Fibroblast of lung (primary cell): ENCODE results near the gene SH3BP4. TPM values are rescaled to one million over a fixed set of nuclear protein-coding genes. Genes with fewer than 3 reads are reported as not detected.
A peak's percentile ranks its signal among the peaks of the same experiment; 100 is the strongest.

Experiments used
- DNase-seq, 2 donors: peaks; one replicate each; pipeline versions ENCODE4 v3.0.0 to v3.0.0-alpha.2; 2010; ENCODE audit warnings: low read depth in 2 of 2
- H2AFZ ChIP-seq: 2 replicates; pipeline ENCODE4 v1.5.1; 2012; ENCODE audit warnings: low read length, control low read depth, inconsistent platforms
- H3K27ac ChIP-seq: 2 replicates; pipeline ENCODE4 v1.5.1; 2011; ENCODE audit warnings: low read length, control low read depth; ENCODE audit not compliant: insufficient read depth
- H3K27me3 ChIP-seq: 2 replicates; pipeline ENCODE4 v1.5.1; 2011; ENCODE audit warnings: mild to moderate bottlenecking, low read length; ENCODE audit not compliant: control insufficient read depth, insufficient read depth
- H3K36me3 ChIP-seq: 2 replicates; pipeline ENCODE4 v1.5.1; 2011; ENCODE audit warnings: low read length; ENCODE audit not compliant: control insufficient read depth, insufficient read depth
- H3K4me1 ChIP-seq: 2 replicates; pipeline ENCODE4 v1.5.1; 2011; ENCODE audit warnings: low read length; ENCODE audit not compliant: control insufficient read depth, insufficient read depth; ENCODE audit errors: extremely low read depth
- H3K4me2 ChIP-seq: 2 replicates; pipeline ENCODE4 v1.5.1; 2011; ENCODE audit warnings: low read length, control low read depth; ENCODE audit not compliant: insufficient read depth; ENCODE audit errors: extremely low read depth
- H3K4me3 ChIP-seq, 4 experiments: fragments of 200-600 bp in 1 of 4; sonication (generic) in 1 of 4; replicated peaks in 1 of 4; 2 replicates each; pipeline ENCODE4 v1.5.1; 2011 to 2016; ENCODE audit warnings: low read length in 4 of 4, low read depth in 3 of 4, mild to moderate bottlenecking in 3 of 4, control low read depth in 2 of 4, inconsistent platforms in 1 of 4, mixed read lengths in 1 of 4; ENCODE audit not compliant: insufficient read depth in 1 of 4; ENCODE audit errors: control extremely low read depth in 1 of 4
- H3K79me2 ChIP-seq: 2 replicates; pipeline ENCODE4 v1.5.1; 2012; ENCODE audit warnings: mild to moderate bottlenecking, low read length, inconsistent platforms; ENCODE audit not compliant: control insufficient read depth, insufficient read depth
- H3K9ac ChIP-seq: 2 replicates; pipeline ENCODE4 v1.5.1; 2011; ENCODE audit warnings: mild to moderate bottlenecking, low read length, control low read depth; ENCODE audit not compliant: insufficient read depth
- H3K9me3 ChIP-seq: 2 replicates; pipeline ENCODE4 v1.5.1; 2012; ENCODE audit warnings: low read depth, low read length; ENCODE audit not compliant: control insufficient read depth, insufficient read depth
- H4K20me1 ChIP-seq: 2 replicates; pipeline ENCODE4 v1.5.1; 2011; ENCODE audit warnings: low read length; ENCODE audit not compliant: control insufficient read depth, insufficient read depth; ENCODE audit errors: extremely low read depth
- EZH2 ChIP-seq: IDR thresholded peaks from 2 replicates; pipeline ENCODE4 v1.5.1; 2012; ENCODE audit warnings: low read length, control low read depth, mild to moderate bottlenecking; ENCODE audit errors: missing control alignments
- polyA plus RNA-seq, 2 donors: library from polyadenylated mRNA; depleted of rRNA in 1 of 2; stranded (reverse) in 1 of 2; unstranded in 1 of 2; fragments of >200 nt; gene quantifications; 2 replicates each; pipeline ENCODE4 v1.2.1, GENCODE V29; 2011 to 2012; ENCODE audit warnings: missing spikeins in 1 of 2
- total RNA-seq: library from RNA; depleted of rRNA; stranded (reverse); fragments of >200 nt; gene quantifications from 2 replicates; pipeline ENCODE4 v1.2.1, GENCODE V29; 2014
- TF ChIP-seq, protein P1 (sequence below), 2 donors: IDR thresholded peaks in 1 of 2; conservative IDR thresholded peaks in 1 of 2; 1 replicate in 1 of 2; 2 replicates in 1 of 2; pipeline ENCODE4 v1.5.1; 2011 to 2012; ENCODE audit warnings: low read length in 2 of 2, control low read depth in 1 of 2, inconsistent platforms in 1 of 2, low read depth in 1 of 2, mild to moderate bottlenecking in 1 of 2

The SH3BP4 gene
- total and polyA plus RNA-seq, 2 donors (not counting 1 experiment from before 2014, with no cell fraction given) = 74.8 to 86.6 TPM

DNA sequence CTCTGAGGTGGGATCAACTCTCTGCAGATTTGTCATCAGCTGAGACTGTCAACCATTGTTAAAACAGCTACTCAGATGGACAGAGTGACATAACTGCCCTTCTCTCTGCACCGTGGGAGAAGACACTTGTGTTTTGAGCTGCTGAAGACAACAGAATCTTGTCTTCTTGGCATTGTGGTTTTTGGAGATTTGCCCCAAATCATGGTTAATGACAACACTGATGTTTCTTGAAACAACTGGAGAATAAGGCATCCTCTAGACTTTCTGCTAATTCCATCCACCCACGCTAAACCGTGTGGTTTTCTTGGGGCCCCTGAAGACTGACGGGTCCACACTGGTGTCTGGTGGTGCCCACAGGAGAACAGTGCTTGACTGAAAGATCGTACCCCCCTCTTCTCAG, 39.5 kb downstream of the SH3BP4 start:
- H3K4me1 ChIP-seq = peaks cover 9% of the 10 kb centered on the region
- DNase-seq = no peak
- H4K20me1 ChIP-seq = peaks cover 3% of the 10 kb centered on the region

DNA sequence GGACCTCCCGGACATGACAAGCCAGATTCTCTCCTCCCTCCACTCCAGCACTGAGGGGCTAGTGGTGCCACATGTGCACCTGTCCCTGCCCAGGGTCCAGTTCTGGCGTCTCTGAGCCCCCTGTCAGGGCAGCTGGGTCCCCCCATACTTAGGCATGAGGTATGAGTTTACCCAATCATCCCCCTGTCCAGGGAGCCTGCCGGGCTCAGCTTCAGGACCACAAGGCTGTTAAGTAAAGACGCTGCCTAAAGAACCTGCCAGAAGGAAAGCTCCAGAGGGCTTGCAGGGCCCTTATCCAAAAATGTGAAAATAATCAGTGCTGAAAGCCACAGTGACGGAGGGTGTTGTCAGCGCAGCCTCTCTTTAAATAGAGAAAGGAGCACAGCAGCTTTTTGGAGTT, 40.0 kb downstream of the SH3BP4 start:
- no peaks in the 10 kb centered on the region for H3K27me3 ChIP-seq
- H4K20me1 ChIP-seq = peaks cover 3% of the 10 kb centered on the region
- TF ChIP-seq EZH2 = no peak
- TF ChIP-seq, protein P1, sequence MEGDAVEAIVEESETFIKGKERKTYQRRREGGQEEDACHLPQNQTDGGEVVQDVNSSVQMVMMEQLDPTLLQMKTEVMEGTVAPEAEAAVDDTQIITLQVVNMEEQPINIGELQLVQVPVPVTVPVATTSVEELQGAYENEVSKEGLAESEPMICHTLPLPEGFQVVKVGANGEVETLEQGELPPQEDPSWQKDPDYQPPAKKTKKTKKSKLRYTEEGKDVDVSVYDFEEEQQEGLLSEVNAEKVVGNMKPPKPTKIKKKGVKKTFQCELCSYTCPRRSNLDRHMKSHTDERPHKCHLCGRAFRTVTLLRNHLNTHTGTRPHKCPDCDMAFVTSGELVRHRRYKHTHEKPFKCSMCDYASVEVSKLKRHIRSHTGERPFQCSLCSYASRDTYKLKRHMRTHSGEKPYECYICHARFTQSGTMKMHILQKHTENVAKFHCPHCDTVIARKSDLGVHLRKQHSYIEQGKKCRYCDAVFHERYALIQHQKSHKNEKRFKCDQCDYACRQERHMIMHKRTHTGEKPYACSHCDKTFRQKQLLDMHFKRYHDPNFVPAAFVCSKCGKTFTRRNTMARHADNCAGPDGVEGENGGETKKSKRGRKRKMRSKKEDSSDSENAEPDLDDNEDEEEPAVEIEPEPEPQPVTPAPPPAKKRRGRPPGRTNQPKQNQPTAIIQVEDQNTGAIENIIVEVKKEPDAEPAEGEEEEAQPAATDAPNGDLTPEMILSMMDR (conservative IDR thresholded peaks at IDR 0.05 in 1 of 2, IDR thresholded peaks at IDR 0.05 in 1 of 2; ENCODE audit: low read depth in 1 of 2, low read length in 2 of 2) = no peak
- H3K9ac ChIP-seq = no peak overlapping the region
- H3K79me2 ChIP-seq = peaks cover 99% of the 10 kb centered on the region
- H3K4me2 ChIP-seq = no peak overlapping the region
- H3K9me3 ChIP-seq = no peaks in the 10 kb centered on the region
- no peak overlapping the region for H2AFZ ChIP-seq
- H3K4me1 ChIP-seq = peaks cover 11% of the 10 kb centered on the region
- H3K36me3 ChIP-seq = peaks cover 20% of the 10 kb centered on the region
- DNase-seq = no peak
- no peak overlapping the region for H3K4me3 ChIP-seq
- no peak overlapping the region for H3K27ac ChIP-seq

More for the DNA sequence above, 39.5 kb downstream of the SH3BP4 start:
- Histone ChIP-seq H3K27me3 (no peaks in the 10 kb centered on the region), H2AFZ (no peak overlapping the region), H3K27ac (no peak overlapping the region), H3K4me3 (no peak overlapping the region), H3K9ac (no peak overlapping the region), H3K79me2 (peaks cover 99% of the 10 kb centered on the region), H3K36me3 (peaks cover 18% of the 10 kb centered on the region), H3K9me3 (no peaks in the 10 kb centered on the region), H3K4me2 (no peak overlapping the region)
- TF ChIP-seq, protein P1 (conservative IDR thresholded peaks at IDR 0.05 in 1 of 2, IDR thresholded peaks at IDR 0.05 in 1 of 2; ENCODE audit: low read depth in 1 of 2, low read length in 2 of 2) = no peak
- no peak for TF ChIP-seq EZH2

DNA sequence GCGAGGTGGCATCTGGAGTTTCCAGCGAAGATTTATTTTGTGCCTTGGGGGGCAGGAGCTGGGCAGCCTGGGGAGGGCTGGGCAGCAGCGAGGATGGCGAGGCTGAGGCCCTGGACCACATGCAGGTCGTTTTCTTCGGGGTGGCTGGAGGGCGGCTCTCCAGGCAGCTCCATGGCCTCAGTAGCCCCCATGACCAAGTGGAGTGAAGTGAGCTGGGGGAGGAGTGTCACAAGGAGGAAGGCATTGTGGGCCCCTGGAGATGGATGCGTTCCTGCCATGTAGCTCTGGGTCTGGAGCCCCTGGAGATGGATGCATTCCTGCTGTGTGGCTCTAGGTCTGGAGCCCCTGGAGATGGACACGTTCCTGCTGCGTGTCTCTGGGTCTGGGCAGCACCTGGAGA, 40.4 kb downstream of the SH3BP4 start:
- Histone ChIP-seq H3K9ac (no peak overlapping the region), H3K27me3 (no peaks in the 10 kb centered on the region), H3K9me3 (no peaks in the 10 kb centered on the region), H3K36me3 (peaks cover 24% of the 10 kb centered on the region), H3K79me2 (peaks cover 99% of the 10 kb centered on the region), H3K4me3 (no peak overlapping the region), H2AFZ (no peak overlapping the region), H3K4me1 (peaks cover 11% of the 10 kb centered on the region), H3K4me2 (no peak overlapping the region), H3K27ac (peak overlapping the region; percentile 12), H4K20me1 (peaks cover 3% of the 10 kb centered on the region)
- no peak for TF ChIP-seq EZH2
- no peak for DNase-seq
